Peyer's patch (tissue), 4 donors: ENCODE measurements around the gene ARID1B. TPM values are rescaled to one million over a fixed set of nuclear protein-coding genes. Genes with fewer than 3 reads are reported as not detected.

Experiments
- DNase-seq, 3 donors: peaks; one replicate each; pipeline ENCODE4 v3.0.0-alpha.2; 2017 to 2019
- H3K27ac ChIP-seq, 4 donors: fragments of 200-600 bp; sonication (generic); one replicate each; pipeline ENCODE4 v1.5.1; 2016 to 2019
- H3K27me3 ChIP-seq, 2 donors: fragments of 200-600 bp; sonication (generic); one replicate each; pipeline ENCODE4 v1.5.1; 2019
- H3K36me3 ChIP-seq, 3 donors: fragments of 200-600 bp; sonication (generic); one replicate each; pipeline ENCODE4 v1.5.1; 2016 to 2019
- H3K4me1 ChIP-seq, 4 donors: fragments of 200-600 bp; sonication (generic); one replicate each; pipeline ENCODE4 v1.5.1; 2016 to 2019
- H3K4me3 ChIP-seq, 4 donors: fragments of 200-600 bp; sonication (generic); 1 replicate in 3 of 4; 2 replicates in 1 of 4; pipeline ENCODE4 v1.5.1; 2016 to 2019; ENCODE audit warnings: mild to moderate bottlenecking in 1 of 4
- H3K9me3 ChIP-seq, 4 donors: fragments of 200-600 bp; sonication (generic); one replicate each; pipeline ENCODE4 v1.5.1; 2016 to 2019; ENCODE audit warnings: mild to moderate bottlenecking in 1 of 4
- POLR2A ChIP-seq, 2 donors: fragments of 450-650 bp; IDR thresholded peaks; one replicate each; pipeline ENCODE4 v1.5.1; 2017; ENCODE audit warnings: antibody characterized with exemption in 2 of 2, mild to moderate bottlenecking in 2 of 2, moderate library complexity in 2 of 2
- total RNA-seq, 4 donors: library from RNA; depleted of rRNA; stranded (reverse); fragments of >200 nt; gene quantifications; one replicate each; pipeline ENCODE4 v1.1.0, GENCODE V29; 2016
- TF ChIP-seq, protein P1 (sequence below), 6 experiments: fragments of 450-650 bp in 4 of 6; fragments of 200-600 bp in 2 of 6; sonication (generic) in 1 of 6; IDR thresholded peaks; one replicate each; pipeline ENCODE4 v1.5.1; 2017 to 2019; ENCODE audit warnings: antibody characterized with exemption in 6 of 6, mild to moderate bottlenecking in 3 of 6, moderate library complexity in 1 of 6

ARID1B gene
- total RNA-seq, 4 donors from 2014 or later = 117 to 174 (median 149) TPM

GRCh38 chr6:157168471-157168870 lies 391.3 kb downstream of the ARID1B start:
- H3K9me3 ChIP-seq = no peaks in the 10 kb centered on the region
- no peak for DNase-seq
- no peaks in the 10 kb centered on the region for H3K27me3 ChIP-seq
- no peak for TF ChIP-seq POLR2A (IDR thresholded peaks at IDR 0.05)
- TF ChIP-seq, protein P1, sequence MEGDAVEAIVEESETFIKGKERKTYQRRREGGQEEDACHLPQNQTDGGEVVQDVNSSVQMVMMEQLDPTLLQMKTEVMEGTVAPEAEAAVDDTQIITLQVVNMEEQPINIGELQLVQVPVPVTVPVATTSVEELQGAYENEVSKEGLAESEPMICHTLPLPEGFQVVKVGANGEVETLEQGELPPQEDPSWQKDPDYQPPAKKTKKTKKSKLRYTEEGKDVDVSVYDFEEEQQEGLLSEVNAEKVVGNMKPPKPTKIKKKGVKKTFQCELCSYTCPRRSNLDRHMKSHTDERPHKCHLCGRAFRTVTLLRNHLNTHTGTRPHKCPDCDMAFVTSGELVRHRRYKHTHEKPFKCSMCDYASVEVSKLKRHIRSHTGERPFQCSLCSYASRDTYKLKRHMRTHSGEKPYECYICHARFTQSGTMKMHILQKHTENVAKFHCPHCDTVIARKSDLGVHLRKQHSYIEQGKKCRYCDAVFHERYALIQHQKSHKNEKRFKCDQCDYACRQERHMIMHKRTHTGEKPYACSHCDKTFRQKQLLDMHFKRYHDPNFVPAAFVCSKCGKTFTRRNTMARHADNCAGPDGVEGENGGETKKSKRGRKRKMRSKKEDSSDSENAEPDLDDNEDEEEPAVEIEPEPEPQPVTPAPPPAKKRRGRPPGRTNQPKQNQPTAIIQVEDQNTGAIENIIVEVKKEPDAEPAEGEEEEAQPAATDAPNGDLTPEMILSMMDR (IDR thresholded peaks at IDR 0.05) = no peak
- no peaks in the 10 kb centered on the region for H3K4me1 ChIP-seq
- no peak overlapping the region for H3K27ac ChIP-seq
- H3K36me3 ChIP-seq = peaks cover 0 to 20% (median 0%) of the 10 kb centered on the region in 3 donors
- no peak overlapping the region for H3K4me3 ChIP-seq

GRCh38 chr6:157169226-157169625 lies 392.0 kb downstream of the ARID1B start:
- no peaks in the 10 kb centered on the region for H3K9me3 ChIP-seq
- no peak for DNase-seq
- H3K36me3 ChIP-seq = peaks cover 0 to 20% (median 0%) of the 10 kb centered on the region in 3 donors
- H3K4me3 ChIP-seq = no peak overlapping the region
- no peaks in the 10 kb centered on the region for H3K4me1 ChIP-seq
- H3K27ac ChIP-seq = no peak overlapping the region
- TF ChIP-seq, protein P1 (IDR thresholded peaks at IDR 0.05) = no peak
- TF ChIP-seq POLR2A (IDR thresholded peaks at IDR 0.05) = no peak
- H3K27me3 ChIP-seq = no peaks in the 10 kb centered on the region

- no peaks in the 10 kb centered on the region for H3K9me3 ChIP-seq
- H3K4me1 ChIP-seq = no peaks in the 10 kb centered on the region
- peaks cover 0 to 20% (median 0%) of the 10 kb centered on the region in 3 donors for H3K36me3 ChIP-seq
- DNase-seq = no peak
- H3K4me3 ChIP-seq = no peak overlapping the region
- no peaks in the 10 kb centered on the region for H3K27me3 ChIP-seq
- no peak for TF ChIP-seq POLR2A (IDR thresholded peaks at IDR 0.05)
- TF ChIP-seq, protein P1 (IDR thresholded peaks at IDR 0.05) = no peak
- no peak overlapping the region for H3K27ac ChIP-seq
These were observed 392.5 kb downstream of the ARID1B start for GRCh38 chr6:157169656-157170055.

- Histone ChIP-seq H3K4me1 (no peaks in the 10 kb centered on the region), H3K4me3 (no peak overlapping the region), H3K36me3 (peaks cover 0 to 20% (median 0%) of the 10 kb centered on the region in 3 donors), H3K27me3 (no peaks in the 10 kb centered on the region), H3K27ac (no peak overlapping the region), H3K9me3 (no peaks in the 10 kb centered on the region)
- no peak for DNase-seq
- TF ChIP-seq, protein P1 (IDR thresholded peaks at IDR 0.05) = no peak
- no peak for TF ChIP-seq POLR2A (IDR thresholded peaks at IDR 0.05)
These were observed 393.4 kb downstream of the ARID1B start for GRCh38 chr6:157170535-157170934.

- no peaks in the 10 kb centered on the region for H3K9me3 ChIP-seq
- H3K4me3 ChIP-seq = no peak overlapping the region
- no peak overlapping the region for H3K27ac ChIP-seq
- no peaks in the 10 kb centered on the region for H3K27me3 ChIP-seq
- DNase-seq = no peak
- peaks cover 0 to 28% (median 0%) of the 10 kb centered on the region in 3 donors for H3K36me3 ChIP-seq
- TF ChIP-seq, protein P1 (IDR thresholded peaks at IDR 0.05) = no peak
- no peak for TF ChIP-seq POLR2A (IDR thresholded peaks at IDR 0.05)
- no peaks in the 10 kb centered on the region for H3K4me1 ChIP-seq
These were observed 394.6 kb downstream of the ARID1B start for GRCh38 chr6:157171801-157172200.

GRCh38 chr6:157172231-157172701 lies 395.1 kb downstream of the ARID1B start:
- Histone ChIP-seq H3K9me3 (no peaks in the 10 kb centered on the region), H3K36me3 (peaks cover 0 to 25% (median 0%) of the 10 kb centered on the region in 3 donors), H3K27ac (no peak overlapping the region), H3K27me3 (no peaks in the 10 kb centered on the region), H3K4me3 (no peak overlapping the region), H3K4me1 (no peaks in the 10 kb centered on the region)
- TF ChIP-seq, protein P1 (IDR thresholded peaks at IDR 0.05) = no peak
- no peak for TF ChIP-seq POLR2A (IDR thresholded peaks at IDR 0.05)
- DNase-seq = no peak
